ENCODE measurements around the gene EPS15.
"Not testable (repeated sequence)": the region's sequence is repeated elsewhere in the genome, so short reads cannot be mapped to it uniquely, and the experiment has no call there.

EPS15 gene

DNA sequence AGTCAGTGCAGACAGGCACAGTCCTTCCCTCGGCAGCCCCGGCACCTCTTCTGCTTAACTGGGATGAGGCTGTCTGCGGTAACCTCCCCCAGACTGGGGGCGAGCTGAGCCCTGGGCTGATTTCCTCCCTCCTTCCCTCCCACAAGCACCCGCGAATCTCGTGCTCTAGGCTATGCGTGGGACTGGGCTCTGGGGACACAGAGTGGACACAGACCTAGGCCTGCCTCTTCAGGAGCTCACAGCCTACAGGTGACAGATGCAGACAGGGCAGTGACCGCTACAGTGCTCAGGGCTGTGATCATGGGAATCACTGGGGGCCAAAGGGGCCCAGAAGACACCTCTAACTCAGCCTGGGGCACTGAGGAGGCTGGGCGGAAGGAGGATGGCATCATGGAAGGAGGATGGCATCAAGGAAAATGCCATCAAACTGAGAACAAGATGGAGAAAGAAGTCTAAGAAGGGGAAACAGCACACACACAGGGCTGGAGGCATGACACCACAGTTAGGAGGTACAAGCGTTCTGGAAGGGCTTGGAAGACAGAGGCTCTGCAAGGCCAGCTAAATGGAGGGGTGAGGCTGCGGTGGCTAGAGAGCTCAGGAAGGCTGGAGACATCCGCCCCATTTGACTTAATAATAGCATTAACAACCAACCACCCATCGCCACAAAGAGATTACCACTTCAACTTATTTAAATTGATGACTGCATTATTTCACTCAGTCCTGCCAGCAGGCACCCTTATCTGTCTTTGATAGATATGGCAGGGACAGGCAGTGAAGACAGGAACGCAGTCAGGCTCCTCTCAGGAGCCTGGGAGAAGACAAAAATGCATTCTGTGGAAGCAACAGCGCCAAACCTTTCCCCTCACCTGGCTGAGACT lies 192.9 kb downstream of the EPS15 start:
- TF ChIP-seq, protein P1, sequence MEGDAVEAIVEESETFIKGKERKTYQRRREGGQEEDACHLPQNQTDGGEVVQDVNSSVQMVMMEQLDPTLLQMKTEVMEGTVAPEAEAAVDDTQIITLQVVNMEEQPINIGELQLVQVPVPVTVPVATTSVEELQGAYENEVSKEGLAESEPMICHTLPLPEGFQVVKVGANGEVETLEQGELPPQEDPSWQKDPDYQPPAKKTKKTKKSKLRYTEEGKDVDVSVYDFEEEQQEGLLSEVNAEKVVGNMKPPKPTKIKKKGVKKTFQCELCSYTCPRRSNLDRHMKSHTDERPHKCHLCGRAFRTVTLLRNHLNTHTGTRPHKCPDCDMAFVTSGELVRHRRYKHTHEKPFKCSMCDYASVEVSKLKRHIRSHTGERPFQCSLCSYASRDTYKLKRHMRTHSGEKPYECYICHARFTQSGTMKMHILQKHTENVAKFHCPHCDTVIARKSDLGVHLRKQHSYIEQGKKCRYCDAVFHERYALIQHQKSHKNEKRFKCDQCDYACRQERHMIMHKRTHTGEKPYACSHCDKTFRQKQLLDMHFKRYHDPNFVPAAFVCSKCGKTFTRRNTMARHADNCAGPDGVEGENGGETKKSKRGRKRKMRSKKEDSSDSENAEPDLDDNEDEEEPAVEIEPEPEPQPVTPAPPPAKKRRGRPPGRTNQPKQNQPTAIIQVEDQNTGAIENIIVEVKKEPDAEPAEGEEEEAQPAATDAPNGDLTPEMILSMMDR (IDR thresholded peaks at IDR 0.05; ENCODE audit: extremely low read depth, insufficient read depth, missing control alignments) = no peak
- in situ Hi-C loops (cut with MboI; ENCODE audit: low pct_unique_long_range_greater_than_20kb, low sequenced_read_pairs, unreplicated experiment) = no loop called here
- DNase-seq (ENCODE audit: low spot score) = no peak

DNA sequence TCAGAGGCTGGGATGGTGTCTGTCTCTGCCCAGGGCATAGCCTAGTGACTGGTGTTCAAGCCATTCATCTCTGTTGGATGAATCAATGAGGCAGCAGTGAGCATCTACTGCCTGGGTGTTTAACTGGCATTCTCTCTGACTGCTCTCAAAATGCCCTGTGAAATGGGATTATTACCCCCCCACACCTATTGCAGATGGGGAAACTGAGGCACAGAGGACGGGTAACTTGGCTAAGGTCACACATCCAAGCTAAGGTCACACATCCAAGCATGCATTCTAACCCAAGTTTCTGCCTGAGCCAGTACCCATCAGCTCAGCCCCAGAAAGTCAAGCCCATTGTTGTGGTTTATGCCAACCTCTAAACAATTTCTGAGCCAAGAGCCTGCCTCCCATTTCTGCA lies 193.7 kb downstream of the EPS15 start:
- TF ChIP-seq, protein P1 (IDR thresholded peaks at IDR 0.05; ENCODE audit: extremely low read depth, insufficient read depth, missing control alignments) = no peak
- DNase-seq (ENCODE audit: low spot score) = no peak
- in situ Hi-C loops (cut with MboI; ENCODE audit: low pct_unique_long_range_greater_than_20kb, low sequenced_read_pairs, unreplicated experiment) = no loop called here

DNA sequence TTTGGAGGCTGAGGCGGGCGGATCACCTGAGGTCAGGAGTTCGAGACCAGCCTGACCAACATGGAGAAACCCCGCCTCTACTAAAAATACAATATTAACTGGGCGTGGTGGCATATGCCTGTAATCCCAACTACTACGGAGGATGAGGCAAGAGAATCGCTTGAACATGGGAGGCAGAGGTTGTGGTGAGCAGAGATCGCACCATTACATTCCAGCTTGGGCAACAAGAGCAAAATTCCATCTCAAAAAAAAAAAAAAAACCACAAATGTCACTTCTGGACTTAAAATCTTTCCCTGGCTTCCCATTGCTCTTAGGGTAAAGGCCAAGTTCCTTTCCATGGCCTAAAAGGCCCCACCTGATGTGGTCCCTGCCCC lies 194.1 kb downstream of the EPS15 start:
- in situ Hi-C loops (cut with MboI; ENCODE audit: low pct_unique_long_range_greater_than_20kb, low sequenced_read_pairs, unreplicated experiment) = not testable (repeated sequence)

DNA sequence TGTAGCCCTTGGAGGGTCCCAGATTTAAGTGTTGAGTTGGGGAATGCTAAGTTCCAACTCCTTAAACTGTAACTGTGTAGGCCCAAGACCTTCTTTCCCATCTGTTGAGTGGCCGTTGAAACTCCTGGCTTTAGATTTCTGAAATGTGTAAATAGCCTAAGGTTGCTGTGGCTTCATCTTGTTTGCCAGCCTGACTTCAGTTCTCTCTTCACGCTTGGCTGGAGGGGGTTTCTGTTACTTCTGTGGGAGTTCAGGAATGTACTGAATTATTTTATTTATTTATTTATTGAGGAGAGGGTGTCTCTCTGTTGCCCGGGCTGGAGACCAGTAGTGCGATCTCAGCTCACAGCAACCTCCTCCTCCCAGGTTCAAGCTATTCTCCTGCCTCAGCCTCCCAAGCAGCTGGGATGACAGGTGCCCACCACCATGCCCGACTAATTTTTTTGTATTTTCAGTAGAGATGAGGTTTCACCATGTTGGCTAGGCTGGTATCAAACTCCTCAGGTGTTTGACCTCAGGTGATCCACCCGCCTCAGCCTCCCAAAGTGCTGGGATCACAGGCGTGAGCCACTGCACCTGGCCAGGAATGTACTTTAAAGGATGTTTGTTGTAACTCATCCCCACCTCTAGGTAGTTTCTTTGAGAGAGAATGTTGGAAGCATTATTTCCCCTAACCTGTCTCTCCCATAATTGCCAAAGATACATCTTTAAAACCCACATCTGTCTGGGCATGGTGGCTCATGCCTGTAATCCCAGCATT lies 194.6 kb downstream of the EPS15 start:
- in situ Hi-C loops (cut with MboI; ENCODE audit: low pct_unique_long_range_greater_than_20kb, low sequenced_read_pairs, unreplicated experiment) = no loop called here
- no peak for DNase-seq (ENCODE audit: low spot score)

More for the DNA sequence above, 194.1 kb downstream of the EPS15 start:
- DNase-seq (ENCODE audit: low spot score) = not testable (repeated sequence)

DNA sequence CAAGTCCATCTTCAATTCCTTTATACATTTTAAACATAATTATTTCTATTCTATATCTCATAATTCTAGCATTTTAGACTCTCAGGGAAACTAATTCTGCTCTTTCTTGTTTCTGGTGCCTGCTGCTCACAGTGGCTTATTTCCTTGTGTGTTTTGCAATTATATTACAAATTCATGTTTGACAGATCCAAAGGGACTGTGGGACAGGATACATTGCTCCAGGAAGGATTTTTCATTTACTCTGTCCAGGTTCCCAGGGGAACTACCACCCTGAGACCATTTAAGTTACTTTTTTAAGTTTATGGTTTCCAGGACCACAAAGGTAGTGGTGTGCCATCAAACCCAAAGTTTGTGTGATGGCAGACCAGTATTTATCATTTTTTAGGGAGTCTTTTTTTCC lies 195.3 kb downstream of the EPS15 start:
- DNase-seq (ENCODE audit: low spot score) = no peak
- in situ Hi-C loops (cut with MboI; ENCODE audit: low pct_unique_long_range_greater_than_20kb, low sequenced_read_pairs, unreplicated experiment) = no loop called here
- TF ChIP-seq, protein P1 (IDR thresholded peaks at IDR 0.05; ENCODE audit: extremely low read depth, insufficient read depth, missing control alignments) = no peak

More for the DNA sequence above, 194.6 kb downstream of the EPS15 start:
- TF ChIP-seq, protein P1 (IDR thresholded peaks at IDR 0.05; ENCODE audit: extremely low read depth, insufficient read depth, missing control alignments) = no peak

DNA sequence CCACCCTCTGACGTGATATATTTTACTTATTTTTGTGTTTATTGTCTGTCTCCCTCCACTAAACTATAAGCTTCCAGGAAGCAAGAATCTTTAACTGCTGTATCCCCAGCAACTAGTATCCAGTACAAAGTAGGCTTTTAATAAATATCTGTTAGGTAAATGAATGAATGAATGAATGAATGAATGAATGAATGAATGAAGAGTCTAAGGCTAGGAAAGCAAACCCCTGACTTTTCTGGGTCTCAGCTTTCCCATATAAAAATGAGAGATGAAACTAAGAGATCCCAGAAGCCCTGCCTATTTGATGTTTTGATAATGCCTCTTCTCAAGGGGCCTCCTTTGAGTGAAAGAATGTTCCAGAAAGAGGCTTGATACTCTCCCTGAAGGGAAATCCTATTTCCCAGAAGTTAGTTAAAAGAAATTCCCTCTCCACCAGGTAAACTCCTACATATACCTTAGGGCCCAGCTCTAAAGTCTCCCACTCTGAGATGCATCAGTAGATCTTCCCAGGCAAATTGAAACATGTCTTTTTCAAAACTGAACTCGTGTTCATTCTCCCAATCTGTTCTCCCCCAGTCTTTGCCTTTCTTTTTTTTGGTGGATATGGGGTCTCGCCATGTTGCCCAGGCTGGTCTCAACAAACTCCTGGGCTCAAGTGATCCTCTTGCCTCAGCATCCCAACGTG lies 196.5 kb downstream of the EPS15 start:
- no peak for DNase-seq (ENCODE audit: low spot score)
- TF ChIP-seq, protein P1 (IDR thresholded peaks at IDR 0.05; ENCODE audit: extremely low read depth, insufficient read depth, missing control alignments) = no peak
- in situ Hi-C loops (cut with MboI; ENCODE audit: low pct_unique_long_range_greater_than_20kb, low sequenced_read_pairs, unreplicated experiment) = no loop called here
